Measurements from ENCODE around the gene OLFM1.

DNA sequence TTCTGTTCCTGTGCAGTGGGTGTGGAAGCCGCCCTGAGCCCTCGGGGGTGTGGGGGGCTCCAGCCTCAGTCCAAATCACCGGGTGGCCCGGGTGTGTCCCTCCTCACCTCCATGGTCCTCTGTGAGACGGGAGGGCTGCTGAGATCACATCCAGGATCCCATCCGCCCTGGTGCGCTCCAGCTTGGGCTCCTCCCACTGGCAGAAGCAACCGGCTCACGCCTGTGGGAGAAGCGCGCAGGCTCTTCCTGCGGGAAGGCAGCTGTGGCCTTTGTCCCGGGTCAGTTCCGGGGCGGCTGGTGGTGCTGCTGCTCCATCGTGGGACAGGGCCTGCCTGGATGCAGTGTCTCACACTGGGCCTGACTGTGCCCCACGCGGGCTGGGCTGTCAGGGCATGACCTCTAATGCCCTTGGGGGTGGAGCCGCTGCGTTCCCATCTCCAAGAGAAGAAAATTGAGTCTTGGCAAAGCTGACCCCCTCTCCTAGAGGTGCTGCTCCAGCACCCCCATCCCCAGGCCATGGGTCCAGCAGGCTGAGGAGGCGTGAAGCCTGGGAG is 18.5 kb downstream of the OLFM1 start:
- TF ChIP-seq, protein P1, sequence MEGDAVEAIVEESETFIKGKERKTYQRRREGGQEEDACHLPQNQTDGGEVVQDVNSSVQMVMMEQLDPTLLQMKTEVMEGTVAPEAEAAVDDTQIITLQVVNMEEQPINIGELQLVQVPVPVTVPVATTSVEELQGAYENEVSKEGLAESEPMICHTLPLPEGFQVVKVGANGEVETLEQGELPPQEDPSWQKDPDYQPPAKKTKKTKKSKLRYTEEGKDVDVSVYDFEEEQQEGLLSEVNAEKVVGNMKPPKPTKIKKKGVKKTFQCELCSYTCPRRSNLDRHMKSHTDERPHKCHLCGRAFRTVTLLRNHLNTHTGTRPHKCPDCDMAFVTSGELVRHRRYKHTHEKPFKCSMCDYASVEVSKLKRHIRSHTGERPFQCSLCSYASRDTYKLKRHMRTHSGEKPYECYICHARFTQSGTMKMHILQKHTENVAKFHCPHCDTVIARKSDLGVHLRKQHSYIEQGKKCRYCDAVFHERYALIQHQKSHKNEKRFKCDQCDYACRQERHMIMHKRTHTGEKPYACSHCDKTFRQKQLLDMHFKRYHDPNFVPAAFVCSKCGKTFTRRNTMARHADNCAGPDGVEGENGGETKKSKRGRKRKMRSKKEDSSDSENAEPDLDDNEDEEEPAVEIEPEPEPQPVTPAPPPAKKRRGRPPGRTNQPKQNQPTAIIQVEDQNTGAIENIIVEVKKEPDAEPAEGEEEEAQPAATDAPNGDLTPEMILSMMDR (IDR thresholded peaks at IDR 0.05), result no peak
- no peak for TF ChIP-seq POLR2A (IDR thresholded peaks at IDR 0.05)

Measured in breast epithelium (tissue), 3 donors.